Measurements from ENCODE around the gene WDR1. TPM values are rescaled to one million over a fixed set of nuclear protein-coding genes. Genes with fewer than 3 reads are reported as not detected.

WDR1 gene
- total RNA-seq, 4 donors from 2014 or later = 196 to 268 (median 246) TPM

GRCh38 chr4:10153161-10153560, 36.6 kb upstream of the WDR1 start:
- Histone ChIP-seq H3K27me3 (no peaks in the 10 kb centered on the region), H3K36me3 (no peaks in the 10 kb centered on the region), H3K9me3 (no peaks in the 10 kb centered on the region), H3K27ac (no peak overlapping the region), H3K4me3 (no peak overlapping the region), H3K4me1 (peaks cover 0 to 8% (median 3%) of the 10 kb centered on the region in 4 donors)
- intact Hi-C loops (cut with DNase I; ENCODE audit: low total_unique reads) (no loop called here), in situ Hi-C loops (cut with MboI; ENCODE audit: low pct_ligation_motif_present in 1 of 4, low pct_unique_long_range_greater_than_20kb in 1 of 4, low sequenced_read_pairs in 3 of 4) (loop anchor here in 1 of 4 donors (10.0 kb wide), 1 partner anchor 392 kb away; no protein-coding TSS in a partner anchor)
- TF ChIP-seq EP300 (IDR thresholded peaks at IDR 0.05; ENCODE audit: low read depth) = no peak
- TF ChIP-seq POLR2A (IDR thresholded peaks at IDR 0.05) = no peak
- TF ChIP-seq POLR2AphosphoS5 (IDR thresholded peaks at IDR 0.05) = no peak
- no peak for TF ChIP-seq CTCF (IDR thresholded peaks at IDR 0.05)
- WGBS, 2 donors (ENCODE audit: low coverage in 1 of 2) = 70% methylated on average over 1 of the region's 1 CpG; no CpG with 5 or more reads in 1 of the 2 donors
- no peak for DNase-seq

GRCh38 chr4:10151182-10151581, 34.6 kb upstream of the WDR1 start:
- in situ Hi-C loops (cut with MboI; ENCODE audit: low pct_ligation_motif_present in 1 of 4, low pct_unique_long_range_greater_than_20kb in 1 of 4, low sequenced_read_pairs in 3 of 4) = loop anchor here in 1 of 4 donors (10.0 kb wide), 1 partner anchor 394 kb away; no protein-coding TSS in a partner anchor
- H3K4me1 ChIP-seq = no peaks in the 10 kb centered on the region
- TF ChIP-seq EP300 (IDR thresholded peaks at IDR 0.05; ENCODE audit: low read depth) = no peak
- TF ChIP-seq POLR2A (IDR thresholded peaks at IDR 0.05) = no peak

GRCh38 chr4:10144966-10145365, 28.4 kb upstream of the WDR1 start:
- intact Hi-C loops (cut with DNase I; ENCODE audit: low total_unique reads) (no loop called here), in situ Hi-C loops (cut with MboI; ENCODE audit: low pct_ligation_motif_present in 1 of 4, low pct_unique_long_range_greater_than_20kb in 1 of 4, low sequenced_read_pairs in 3 of 4) (no loop called here)
- Histone ChIP-seq H3K27ac (no peak overlapping the region), H3K4me1 (no peaks in the 10 kb centered on the region), H3K36me3 (no peaks in the 10 kb centered on the region), H3K4me3 (no peak overlapping the region), H3K27me3 (no peaks in the 10 kb centered on the region), H3K9me3 (no peaks in the 10 kb centered on the region)
- WGBS, 2 donors (ENCODE audit: low coverage in 1 of 2) = 80 to 84% methylated on average over 3 to 4 of the region's 4 CpGs
- DNase-seq = no peak
- TF ChIP-seq CTCF (IDR thresholded peaks at IDR 0.05) = no peak
- no peak for TF ChIP-seq POLR2A (IDR thresholded peaks at IDR 0.05)
- no peak for TF ChIP-seq EP300 (IDR thresholded peaks at IDR 0.05; ENCODE audit: low read depth)
- no peak for TF ChIP-seq POLR2AphosphoS5 (IDR thresholded peaks at IDR 0.05)

More at GRCh38 chr4:10151182-10151581, 34.6 kb upstream of the WDR1 start:
- no peak for DNase-seq
- Histone ChIP-seq H3K27me3 (no peaks in the 10 kb centered on the region), H3K4me3 (no peak overlapping the region), H3K9me3 (no peaks in the 10 kb centered on the region), H3K36me3 (no peaks in the 10 kb centered on the region), H3K27ac (no peak overlapping the region)
- intact Hi-C loops (cut with DNase I; ENCODE audit: low total_unique reads) = no loop called here
- 72 to 94% methylated on average over 3 to 5 of the region's 5 CpGs for WGBS, 2 donors (ENCODE audit: low coverage in 1 of 2)

- H3K4me1 ChIP-seq = no peaks in the 10 kb centered on the region
- H3K4me3 ChIP-seq = no peak overlapping the region
- H3K27ac ChIP-seq = no peak overlapping the region
- no peak for DNase-seq
- H3K36me3 ChIP-seq = no peaks in the 10 kb centered on the region
- H3K27me3 ChIP-seq = no peaks in the 10 kb centered on the region
- TF ChIP-seq POLR2AphosphoS5 (IDR thresholded peaks at IDR 0.05) (no peak), POLR2A (IDR thresholded peaks at IDR 0.05) (no peak), EP300 (IDR thresholded peaks at IDR 0.05; ENCODE audit: low read depth) (no peak), CTCF (IDR thresholded peaks at IDR 0.05) (no peak)
- no peaks in the 10 kb centered on the region for H3K9me3 ChIP-seq
- intact Hi-C loops (cut with DNase I; ENCODE audit: low total_unique reads) = no loop called here
- in situ Hi-C loops (cut with MboI; ENCODE audit: low pct_ligation_motif_present in 1 of 4, low pct_unique_long_range_greater_than_20kb in 1 of 4, low sequenced_read_pairs in 3 of 4) = no loop called here
Measured at GRCh38 chr4:10144479-10144878, 27.9 kb upstream of the WDR1 start.

- Histone ChIP-seq H3K36me3 (no peaks in the 10 kb centered on the region), H3K27ac (no peak overlapping the region)
- WGBS, 2 donors (ENCODE audit: low coverage in 1 of 2) = 90 to 95% methylated on average over 4 to 6 of the region's 6 CpGs
Measured at GRCh38 chr4:10143171-10143570, 26.6 kb upstream of the WDR1 start.

More at GRCh38 chr4:10143171-10143570, 26.6 kb upstream of the WDR1 start:
- TF ChIP-seq POLR2A (IDR thresholded peaks at IDR 0.05) (no peak), CTCF (IDR thresholded peaks at IDR 0.05) (no peak), POLR2AphosphoS5 (IDR thresholded peaks at IDR 0.05) (no peak)
- no peak for DNase-seq
- Histone ChIP-seq H3K4me1 (no peaks in the 10 kb centered on the region), H3K9me3 (no peaks in the 10 kb centered on the region), H3K4me3 (no peak overlapping the region), H3K27me3 (no peaks in the 10 kb centered on the region)
- intact Hi-C loops (cut with DNase I; ENCODE audit: low total_unique reads) = no loop called here
- in situ Hi-C loops (cut with MboI; ENCODE audit: low pct_ligation_motif_present in 1 of 4, low pct_unique_long_range_greater_than_20kb in 1 of 4, low sequenced_read_pairs in 3 of 4) = no loop called here

All from transverse colon (tissue), 4 donors.